Stimulated activated CD8-positive, alpha-beta memory T cell treated with anti-CD3 and anti-CD28 coated beads, Interleukin-7, amount 100 ng/mL, for 1 hour (primary cell): Measurements from ENCODE around the gene WFIKKN2.

Experiments
- DNase-seq, 2 donors: peaks; one replicate each; pipeline ENCODE4 v3.0.0-alpha.2; 2020; ENCODE audit warnings: low read depth in 2 of 2

The WFIKKN2 gene

DNA sequence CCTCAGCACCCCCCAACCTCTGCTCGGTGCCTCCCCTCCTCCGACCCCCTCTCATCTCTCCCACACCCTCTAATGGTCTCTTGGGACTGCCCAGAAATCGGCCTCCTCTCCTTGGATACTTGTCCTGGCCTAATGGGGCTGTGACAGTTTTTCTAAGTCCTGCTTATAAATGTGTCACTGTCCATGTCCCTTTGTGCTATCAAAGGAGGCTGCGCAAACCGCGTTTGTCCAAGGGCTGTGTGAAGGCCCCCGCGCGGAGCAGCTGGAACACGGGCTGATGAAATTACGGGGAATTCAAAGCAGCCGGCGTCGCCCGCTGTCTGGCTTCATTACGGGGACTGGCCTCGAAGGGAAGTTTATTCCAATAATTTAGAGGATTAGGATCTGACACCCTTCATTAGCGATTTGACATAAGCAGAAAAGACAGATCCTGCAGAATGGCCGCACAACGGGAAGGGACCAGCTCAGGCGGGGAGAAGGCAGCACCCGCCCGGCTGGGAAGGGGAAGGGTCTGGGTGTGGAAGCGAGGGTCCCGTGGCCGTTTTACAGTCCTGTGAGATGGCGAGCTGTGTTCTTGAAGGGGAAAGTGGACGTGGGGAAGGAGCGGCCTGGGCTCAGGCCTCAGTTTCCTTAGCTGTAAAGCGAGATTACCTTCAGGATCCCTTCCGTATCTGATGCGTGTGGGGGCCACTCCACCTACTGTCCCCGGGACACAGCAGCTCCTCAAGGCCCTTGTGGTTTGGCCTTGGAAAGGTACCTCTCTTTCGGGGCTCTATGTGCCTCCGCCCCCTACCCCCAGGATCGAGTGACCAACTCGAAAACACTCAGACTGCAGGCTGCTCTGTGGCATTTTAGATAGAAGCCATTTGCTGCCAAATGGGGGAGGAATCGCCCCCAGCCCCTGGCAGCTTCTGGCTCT, 1.6 kb upstream of the WFIKKN2 start:
- no peak for DNase-seq

DNA sequence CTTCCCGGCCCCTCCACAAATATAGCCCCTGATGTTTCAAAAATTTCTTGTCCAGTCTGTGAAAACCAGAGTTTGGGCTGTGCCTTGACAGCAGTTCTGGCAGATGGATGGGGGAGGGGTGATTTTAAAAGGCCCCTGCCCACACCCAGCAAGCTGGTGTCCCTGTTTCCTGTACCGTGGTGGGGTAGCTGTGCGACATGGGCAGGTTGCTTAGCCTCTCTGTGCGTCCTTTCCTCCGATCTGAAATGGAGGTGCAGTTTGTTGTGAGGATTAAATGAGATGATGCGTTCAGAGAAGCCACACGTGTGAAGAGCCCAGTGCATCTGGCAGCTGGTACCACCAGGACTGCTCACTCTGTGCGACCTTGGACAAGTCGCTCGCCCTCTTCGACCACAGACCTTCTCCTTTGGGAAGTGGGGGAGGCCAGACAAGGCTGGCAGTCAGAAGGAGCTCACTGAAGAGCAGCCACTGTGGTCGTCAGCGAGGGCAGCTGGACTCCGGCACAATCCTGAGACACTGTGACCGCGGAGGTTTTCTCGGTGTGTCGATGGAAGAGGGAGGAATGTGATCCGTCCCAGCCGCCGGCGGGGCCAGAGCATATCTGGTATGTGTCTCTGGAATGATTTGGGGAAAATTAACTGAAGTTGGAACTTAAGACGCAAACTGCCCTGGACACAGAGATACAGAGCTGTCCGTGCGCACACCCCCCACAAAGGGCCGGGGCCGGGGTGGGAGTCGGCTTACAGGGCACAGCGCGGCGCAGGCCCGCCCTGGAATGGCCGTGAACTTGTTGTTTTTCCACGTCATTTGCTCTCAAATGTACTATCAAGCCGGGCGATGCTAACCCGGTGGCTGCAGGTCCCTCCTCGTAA, 721 bp upstream of the WFIKKN2 start:
- no peak for DNase-seq

GRCh38 chr17:50836826-50837225, 1.4 kb downstream of the WFIKKN2 start:
- no peak for DNase-seq

DNA sequence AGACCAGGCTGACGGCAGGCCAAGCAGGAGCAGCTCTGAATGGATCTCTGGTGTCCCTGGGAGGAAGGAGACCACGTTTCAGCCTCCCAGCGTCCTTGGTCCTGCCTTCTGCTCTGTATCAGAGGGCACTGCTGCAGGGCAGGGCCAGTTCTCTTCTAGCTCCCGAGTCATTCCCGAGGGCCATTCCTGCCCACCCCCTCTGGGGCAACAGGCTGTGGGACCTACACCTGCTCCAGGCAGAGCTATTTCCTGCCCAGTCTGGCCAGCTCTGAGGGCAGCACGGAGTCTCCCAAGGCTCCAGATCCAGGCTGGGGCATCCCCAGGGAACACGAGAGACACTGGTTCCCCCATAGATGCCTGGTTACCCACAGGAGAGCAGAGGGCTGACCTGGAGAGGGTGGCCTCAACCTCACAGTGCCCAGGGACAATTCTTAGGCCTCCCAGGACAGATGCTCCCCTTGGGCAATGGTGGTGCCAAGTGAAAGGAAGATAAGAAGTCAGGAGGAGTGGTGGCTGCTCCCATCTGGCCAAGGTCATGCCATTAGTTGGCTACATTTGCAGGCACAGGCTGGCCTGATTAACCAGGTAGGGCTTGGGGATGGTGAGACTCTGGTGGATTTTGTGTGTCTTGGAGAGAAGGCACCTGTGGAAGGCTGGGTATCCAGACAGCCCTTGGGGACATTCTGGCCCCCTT, 2.0 kb downstream of the WFIKKN2 start:
- DNase-seq: no peak

- DNase-seq: no peak
Measured at GRCh38 chr17:50837980-50838954, 2.9 kb downstream of the WFIKKN2 start.

GRCh38 chr17:50839591-50840310, 4.4 kb downstream of the WFIKKN2 start:
- DNase-seq: no peak

GRCh38 chr17:50840311-50840851, 5.0 kb downstream of the WFIKKN2 start:
- no peak for DNase-seq

GRCh38 chr17:50841277-50841948, 6.0 kb downstream of the WFIKKN2 start:
- no peak for DNase-seq

- DNase-seq: no peak
Measured at GRCh38 chr17:50841949-50842354, 6.6 kb downstream of the WFIKKN2 start.

GRCh38 chr17:50842506-50843149, 7.2 kb downstream of the WFIKKN2 start:
- no peak for DNase-seq

- no peak for DNase-seq
Measured at GRCh38 chr17:50843150-50843905, 7.9 kb downstream of the WFIKKN2 start.

DNA sequence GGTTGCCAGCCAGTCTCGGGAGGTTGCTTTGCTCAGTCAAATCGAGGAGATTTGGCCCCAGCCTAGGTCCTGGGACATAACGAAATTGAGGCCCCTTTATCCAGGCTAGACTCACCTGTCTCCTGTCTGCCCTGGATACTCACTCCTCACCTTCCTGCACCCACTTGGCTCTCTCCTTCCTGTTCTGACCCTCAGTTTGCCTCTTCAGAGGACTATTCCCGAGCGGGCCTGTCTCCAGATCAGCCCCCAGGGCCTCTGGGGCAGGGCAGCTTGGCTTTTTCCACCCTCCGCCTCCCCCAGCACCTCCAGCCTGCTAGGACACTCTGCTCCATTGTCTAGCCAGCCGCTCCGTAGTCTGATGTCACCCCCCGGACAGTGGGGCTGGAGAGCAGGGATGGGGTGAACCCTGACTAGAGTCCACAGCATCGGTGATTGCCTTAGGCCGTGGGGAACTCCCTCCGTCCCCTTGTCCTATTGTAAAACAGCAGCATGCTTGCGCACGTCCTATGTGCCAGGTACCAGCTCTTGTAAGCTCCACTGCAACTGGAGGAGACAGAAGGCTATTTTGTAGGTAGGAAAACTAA, 8.8 kb downstream of the WFIKKN2 start:
- no peak for DNase-seq

- no peak for DNase-seq
Measured at GRCh38 chr17:50845240-50846147, 10.1 kb downstream of the WFIKKN2 start.

GRCh38 chr17:50847566-50847965, 12.2 kb downstream of the WFIKKN2 start:
- DNase-seq: no peak

DNA sequence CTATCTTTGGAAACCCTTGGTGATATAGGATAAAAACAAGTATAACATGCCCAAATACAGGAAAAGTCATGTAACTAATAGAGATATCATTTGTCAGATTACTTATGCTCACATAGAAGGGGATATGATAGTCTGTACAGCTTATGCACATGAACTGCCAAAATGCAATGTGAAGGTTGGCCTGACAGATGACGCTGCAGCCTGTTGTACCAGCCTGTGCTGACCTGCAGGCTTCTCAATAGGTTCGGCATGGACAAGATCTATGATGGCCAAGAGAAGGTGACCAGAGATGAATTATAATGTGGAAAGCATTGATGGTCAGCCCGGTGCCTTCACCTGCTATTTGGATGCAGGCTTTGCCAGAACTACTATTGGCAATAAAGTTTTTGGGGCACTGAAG, 12.7 kb downstream of the WFIKKN2 start:
- DNase-seq: no peak

DNA sequence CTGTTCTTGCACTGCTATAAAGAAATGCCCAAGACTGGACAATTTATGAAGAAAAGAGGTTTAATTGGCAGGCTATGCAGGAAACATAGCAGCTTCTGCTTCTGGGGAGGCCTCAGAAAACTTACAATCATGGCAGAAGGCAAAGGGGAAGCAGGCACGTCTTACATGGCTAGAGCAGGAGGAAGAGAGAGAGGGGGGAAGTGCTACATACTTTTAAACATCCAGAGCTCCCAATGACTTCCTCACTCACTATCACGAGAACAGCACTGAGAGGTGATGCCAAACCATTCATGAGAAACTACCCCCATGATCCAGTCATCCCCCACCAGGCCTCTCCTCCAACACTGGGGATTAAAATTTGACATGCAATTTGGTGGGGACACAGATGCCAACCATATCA, 13.3 kb downstream of the WFIKKN2 start:
- no peak for DNase-seq

DNA sequence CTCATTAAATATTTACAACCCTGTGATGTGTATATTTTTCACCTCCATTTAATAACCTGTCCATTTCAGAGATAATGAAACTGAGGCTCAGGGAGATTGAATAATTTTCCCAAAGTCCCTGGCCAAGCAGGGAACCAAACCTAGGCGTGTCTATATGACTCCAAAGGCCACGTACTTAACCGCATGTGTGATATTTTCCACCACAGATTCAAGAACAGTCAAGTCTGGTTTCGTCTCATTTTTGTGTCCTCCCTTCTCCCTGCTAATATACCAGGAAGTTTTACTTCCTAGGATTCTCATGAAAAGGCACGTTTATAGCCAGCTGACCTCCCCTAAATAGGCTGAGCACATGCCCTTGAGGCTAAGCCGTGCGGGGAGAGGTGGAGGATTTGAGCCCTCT, 15.3 kb downstream of the WFIKKN2 start:
- DNase-seq: no peak
